Measurements from ENCODE around the gene FXYD4. TPM values are rescaled to one million over a fixed set of nuclear protein-coding genes. Genes with fewer than 3 reads are reported as not detected.

FXYD4 gene
- total RNA-seq, 4 donors from 2014 or later: not detected

DNA sequence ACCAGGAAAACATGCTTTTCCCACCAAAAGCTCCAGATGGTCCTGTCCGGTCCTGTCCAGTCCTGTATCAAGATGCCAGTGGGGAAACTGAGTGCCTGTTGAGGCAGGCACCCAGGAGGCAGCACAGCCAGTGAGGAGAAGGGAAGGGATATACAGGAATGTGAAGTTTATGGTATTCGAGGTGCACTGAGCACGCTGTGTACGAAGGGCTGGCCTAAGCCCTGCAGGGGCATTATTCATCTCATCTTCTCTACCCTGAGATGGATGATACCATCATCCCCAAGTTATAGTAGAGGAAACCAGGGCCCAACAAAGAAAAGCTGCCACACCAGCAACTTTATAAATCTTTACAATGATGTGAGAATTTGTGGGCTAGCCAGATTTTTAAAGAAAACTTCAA, 23.4 kb upstream of the FXYD4 start:
- Histone ChIP-seq H3K36me3 (no peaks in the 10 kb centered on the region), H3K4me3 (no peak overlapping the region), H3K27me3 (peaks cover 0 to 10% of the 10 kb centered on the region in 2 donors), H3K27ac (no peak overlapping the region), H3K4me1 (peaks cover 0 to 9% (median 2%) of the 10 kb centered on the region in 4 donors), H3K9me3 (no peaks in the 10 kb centered on the region)
- no peak for DNase-seq (ENCODE audit: low spot score in 2 of 2)
- 90 to 91% methylated on average over 4 of the region's 4 CpGs for WGBS, 2 donors
- TF ChIP-seq POLR2A (IDR thresholded peaks at IDR 0.05) (no peak), EP300 (IDR thresholded peaks at IDR 0.05) (no peak)
- TF ChIP-seq, protein P1, sequence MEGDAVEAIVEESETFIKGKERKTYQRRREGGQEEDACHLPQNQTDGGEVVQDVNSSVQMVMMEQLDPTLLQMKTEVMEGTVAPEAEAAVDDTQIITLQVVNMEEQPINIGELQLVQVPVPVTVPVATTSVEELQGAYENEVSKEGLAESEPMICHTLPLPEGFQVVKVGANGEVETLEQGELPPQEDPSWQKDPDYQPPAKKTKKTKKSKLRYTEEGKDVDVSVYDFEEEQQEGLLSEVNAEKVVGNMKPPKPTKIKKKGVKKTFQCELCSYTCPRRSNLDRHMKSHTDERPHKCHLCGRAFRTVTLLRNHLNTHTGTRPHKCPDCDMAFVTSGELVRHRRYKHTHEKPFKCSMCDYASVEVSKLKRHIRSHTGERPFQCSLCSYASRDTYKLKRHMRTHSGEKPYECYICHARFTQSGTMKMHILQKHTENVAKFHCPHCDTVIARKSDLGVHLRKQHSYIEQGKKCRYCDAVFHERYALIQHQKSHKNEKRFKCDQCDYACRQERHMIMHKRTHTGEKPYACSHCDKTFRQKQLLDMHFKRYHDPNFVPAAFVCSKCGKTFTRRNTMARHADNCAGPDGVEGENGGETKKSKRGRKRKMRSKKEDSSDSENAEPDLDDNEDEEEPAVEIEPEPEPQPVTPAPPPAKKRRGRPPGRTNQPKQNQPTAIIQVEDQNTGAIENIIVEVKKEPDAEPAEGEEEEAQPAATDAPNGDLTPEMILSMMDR (IDR thresholded peaks at IDR 0.05): no peak

DNA sequence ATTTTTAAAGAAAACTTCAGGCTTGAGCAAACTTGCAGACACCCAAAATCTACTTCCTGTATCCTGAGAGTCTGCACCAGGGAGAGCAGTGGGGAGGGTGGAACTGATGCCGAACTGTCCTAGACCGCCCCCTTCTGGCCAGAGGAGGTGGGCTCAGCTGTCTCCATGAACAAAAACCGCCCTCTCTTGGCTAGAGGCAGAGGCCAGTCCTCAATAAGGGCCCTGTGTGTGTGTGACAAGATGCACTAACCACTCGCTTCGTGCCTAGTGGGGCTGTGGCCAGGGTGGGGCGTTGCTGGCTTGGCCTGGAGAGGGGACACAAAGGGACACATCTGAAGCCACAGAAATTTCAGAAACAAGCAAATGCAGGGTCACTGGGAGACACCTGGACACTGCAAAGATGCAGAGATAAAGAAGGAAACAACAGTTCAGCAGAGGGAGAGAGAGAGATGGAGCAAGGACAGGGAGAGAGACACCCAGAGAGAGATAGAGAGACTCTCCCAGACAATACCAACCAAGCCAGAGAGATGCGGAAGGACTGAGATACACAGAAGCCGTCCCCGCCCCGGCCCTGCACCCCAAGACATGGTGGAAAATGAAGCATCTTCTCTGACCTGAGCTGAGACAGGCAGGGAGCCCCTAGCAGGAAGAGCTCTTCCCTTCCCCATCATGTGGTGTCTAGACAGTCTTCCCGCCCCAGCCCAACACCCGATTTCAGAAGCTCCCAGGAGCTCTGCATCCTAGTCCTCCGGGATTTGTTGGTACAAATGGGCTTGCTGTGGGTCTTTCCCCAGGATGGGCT, 22.7 kb upstream of the FXYD4 start:
- 53 to 54% methylated on average over 13 of the region's 13 CpGs for WGBS, 2 donors
- Histone ChIP-seq H3K36me3 (no peaks in the 10 kb centered on the region), H3K27ac (no peak overlapping the region), H3K4me1 (peaks cover 0 to 12% (median 2%) of the 10 kb centered on the region in 4 donors), H3K4me3 (no peak overlapping the region), H3K27me3 (peaks cover 0 to 10% of the 10 kb centered on the region in 2 donors), H3K9me3 (no peaks in the 10 kb centered on the region)
- peak in 1 of 2 donors; percentile 14 for TF ChIP-seq EP300 (IDR thresholded peaks at IDR 0.05)
- TF ChIP-seq POLR2A (IDR thresholded peaks at IDR 0.05): no peak
- TF ChIP-seq, protein P1 (IDR thresholded peaks at IDR 0.05): peak; percentile 86 to 92 (median 88)
- DNase-seq (ENCODE audit: low spot score in 2 of 2): peak; percentile 71 to 87

DNA sequence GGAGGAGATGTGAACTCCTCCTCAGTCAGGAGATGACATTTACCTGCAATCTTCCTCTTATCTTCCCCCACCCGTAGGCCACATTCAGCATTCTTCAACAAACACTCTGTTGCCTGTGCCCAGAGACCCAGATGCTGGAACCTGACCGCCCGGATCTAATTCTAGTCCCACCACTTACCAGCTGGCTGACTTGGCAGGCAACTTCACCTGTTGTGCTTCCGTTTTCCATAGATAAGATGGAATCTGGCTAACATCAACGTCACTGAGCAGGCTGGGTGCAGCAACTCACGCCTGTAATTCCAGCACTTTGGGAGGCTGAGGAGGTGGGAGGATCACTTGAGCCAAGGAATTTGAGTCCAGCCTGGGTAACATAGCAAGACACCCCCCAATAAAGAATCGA, 21.3 kb upstream of the FXYD4 start:
- no peaks in the 10 kb centered on the region for H3K9me3 ChIP-seq
- DNase-seq (ENCODE audit: low spot score in 2 of 2): no peak
- peaks cover 0 to 10% of the 10 kb centered on the region in 2 donors for H3K27me3 ChIP-seq
- peaks cover 0 to 15% (median 2%) of the 10 kb centered on the region in 4 donors for H3K4me1 ChIP-seq
- H3K36me3 ChIP-seq: no peaks in the 10 kb centered on the region
- no peak for TF ChIP-seq EP300 (IDR thresholded peaks at IDR 0.05)
- H3K4me3 ChIP-seq: no peak overlapping the region
- no peak overlapping the region for H3K27ac ChIP-seq
- 85 to 87% methylated on average over 7 of the region's 7 CpGs for WGBS, 2 donors

DNA sequence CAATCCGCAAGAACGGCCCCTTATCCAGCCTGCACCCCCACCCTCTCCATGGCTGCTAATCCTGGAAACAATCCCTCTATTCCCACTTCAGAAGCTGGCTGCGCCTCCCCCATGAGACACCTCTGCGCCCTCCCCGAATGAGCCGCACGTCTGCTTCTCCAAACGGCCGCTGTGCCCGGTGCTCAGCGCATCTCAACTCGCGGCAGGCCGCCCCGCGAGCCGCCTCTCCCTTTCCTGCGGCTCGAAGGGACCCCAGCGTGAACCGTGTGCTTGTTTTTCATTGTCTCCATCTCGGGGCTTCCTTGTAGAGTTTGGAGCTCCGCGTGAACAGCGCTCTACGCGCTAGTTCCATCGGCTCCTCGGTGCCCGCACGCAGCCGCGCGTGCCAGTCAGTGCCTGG, 20.8 kb upstream of the FXYD4 start:
- no peak overlapping the region for H3K27ac ChIP-seq
- no peaks in the 10 kb centered on the region for H3K36me3 ChIP-seq
- peaks cover 0 to 10% of the 10 kb centered on the region in 2 donors for H3K27me3 ChIP-seq
- TF ChIP-seq, protein P1 (IDR thresholded peaks at IDR 0.05): no peak
- no peak for TF ChIP-seq POLR2A (IDR thresholded peaks at IDR 0.05)
- no peak for TF ChIP-seq EP300 (IDR thresholded peaks at IDR 0.05)
- peaks cover 0 to 17% (median 2%) of the 10 kb centered on the region in 4 donors for H3K4me1 ChIP-seq
- WGBS, 2 donors: 26 to 33% methylated on average over 34 of the region's 34 CpGs
- H3K9me3 ChIP-seq: no peaks in the 10 kb centered on the region
- DNase-seq (ENCODE audit: low spot score in 2 of 2): no peak
- no peak overlapping the region for H3K4me3 ChIP-seq

DNA sequence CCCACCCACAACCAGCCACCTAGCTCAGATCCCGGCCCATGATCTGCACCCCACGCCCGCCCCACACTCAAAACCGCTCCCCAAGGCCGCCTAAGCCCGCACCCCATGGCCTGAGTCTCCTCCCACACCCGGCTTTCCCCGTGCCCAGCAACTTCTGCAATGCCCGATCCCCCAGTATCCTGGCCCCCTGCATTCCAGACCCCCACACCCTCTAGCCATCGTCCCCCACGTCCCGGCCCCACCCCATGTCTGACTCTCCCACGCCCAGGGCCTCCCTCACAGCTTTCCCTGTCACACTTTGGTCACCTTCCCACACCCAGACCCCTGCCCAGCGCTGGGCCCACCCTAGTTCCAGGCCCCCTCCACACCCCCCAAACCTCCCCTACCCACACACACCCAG, 20.1 kb upstream of the FXYD4 start:
- DNase-seq (ENCODE audit: low spot score in 2 of 2): no peak
- peaks cover 0 to 23% (median 2%) of the 10 kb centered on the region in 4 donors for H3K4me1 ChIP-seq
- no peak overlapping the region for H3K27ac ChIP-seq
- no peaks in the 10 kb centered on the region for H3K9me3 ChIP-seq
- TF ChIP-seq POLR2A (IDR thresholded peaks at IDR 0.05): no peak
- TF ChIP-seq EP300 (IDR thresholded peaks at IDR 0.05): no peak
- TF ChIP-seq, protein P1 (IDR thresholded peaks at IDR 0.05): no peak
- WGBS, 2 donors: 63 to 67% methylated on average over 14 of the region's 14 CpGs
- no peaks in the 10 kb centered on the region for H3K36me3 ChIP-seq
- H3K27me3 ChIP-seq: peaks cover 0 to 10% of the 10 kb centered on the region in 2 donors
- no peak overlapping the region for H3K4me3 ChIP-seq
